Measurements from ENCODE around the gene FEM1B.

The FEM1B gene

DNA sequence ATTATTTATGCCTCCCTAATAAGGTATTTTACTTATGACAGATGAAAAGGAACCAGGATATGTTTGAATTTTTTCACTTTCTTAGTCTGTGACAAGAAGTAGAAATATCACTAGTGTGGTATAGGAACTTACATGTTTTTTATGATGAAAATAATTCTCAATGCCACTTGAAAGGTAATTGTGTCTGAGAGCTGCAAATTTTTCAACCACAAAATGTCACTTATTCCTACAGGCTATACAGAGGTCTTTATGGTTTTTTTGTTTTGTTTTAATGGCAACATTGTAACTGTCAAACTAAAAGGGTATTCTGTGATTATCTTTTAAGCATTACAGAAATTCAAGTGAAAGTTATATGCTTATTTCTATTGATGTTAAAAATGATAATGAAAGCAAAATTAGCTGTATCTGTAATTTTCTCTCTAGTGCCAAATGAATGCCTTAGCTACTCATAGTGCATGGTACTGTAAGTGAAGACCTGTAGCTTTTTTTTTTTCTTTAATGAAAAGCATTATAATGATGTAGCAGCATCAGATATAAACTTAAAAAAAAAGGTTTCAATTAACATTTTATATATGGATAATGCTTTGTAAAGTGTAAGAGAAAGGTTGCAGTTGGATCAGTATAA is 14.7 kb downstream of the FEM1B start:
- TF ChIP-seq, protein P1, sequence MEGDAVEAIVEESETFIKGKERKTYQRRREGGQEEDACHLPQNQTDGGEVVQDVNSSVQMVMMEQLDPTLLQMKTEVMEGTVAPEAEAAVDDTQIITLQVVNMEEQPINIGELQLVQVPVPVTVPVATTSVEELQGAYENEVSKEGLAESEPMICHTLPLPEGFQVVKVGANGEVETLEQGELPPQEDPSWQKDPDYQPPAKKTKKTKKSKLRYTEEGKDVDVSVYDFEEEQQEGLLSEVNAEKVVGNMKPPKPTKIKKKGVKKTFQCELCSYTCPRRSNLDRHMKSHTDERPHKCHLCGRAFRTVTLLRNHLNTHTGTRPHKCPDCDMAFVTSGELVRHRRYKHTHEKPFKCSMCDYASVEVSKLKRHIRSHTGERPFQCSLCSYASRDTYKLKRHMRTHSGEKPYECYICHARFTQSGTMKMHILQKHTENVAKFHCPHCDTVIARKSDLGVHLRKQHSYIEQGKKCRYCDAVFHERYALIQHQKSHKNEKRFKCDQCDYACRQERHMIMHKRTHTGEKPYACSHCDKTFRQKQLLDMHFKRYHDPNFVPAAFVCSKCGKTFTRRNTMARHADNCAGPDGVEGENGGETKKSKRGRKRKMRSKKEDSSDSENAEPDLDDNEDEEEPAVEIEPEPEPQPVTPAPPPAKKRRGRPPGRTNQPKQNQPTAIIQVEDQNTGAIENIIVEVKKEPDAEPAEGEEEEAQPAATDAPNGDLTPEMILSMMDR (conservative IDR thresholded peaks at IDR 0.05; ENCODE audit: low read depth, low read length): no peak

GRCh38 chr15:68292967-68293366 is 15.4 kb downstream of the FEM1B start:
- H3K4me3 ChIP-seq (ENCODE audit: low read length): no peak overlapping the region
- TF ChIP-seq, protein P1 (conservative IDR thresholded peaks at IDR 0.05; ENCODE audit: low read depth, low read length): no peak
- no peak for DNase-seq (ENCODE audit: low read depth)

More for the DNA sequence above, 14.7 kb downstream of the FEM1B start:
- no peak overlapping the region for H3K4me3 ChIP-seq (ENCODE audit: low read length)
- no peak for DNase-seq (ENCODE audit: low read depth)

GRCh38 chr15:68295014-68295805 is 17.7 kb downstream of the FEM1B start:
- TF ChIP-seq, protein P1 (conservative IDR thresholded peaks at IDR 0.05; ENCODE audit: low read depth, low read length): no peak
- DNase-seq (ENCODE audit: low read depth): no peak
- no peak overlapping the region for H3K4me3 ChIP-seq (ENCODE audit: low read length)

DNA sequence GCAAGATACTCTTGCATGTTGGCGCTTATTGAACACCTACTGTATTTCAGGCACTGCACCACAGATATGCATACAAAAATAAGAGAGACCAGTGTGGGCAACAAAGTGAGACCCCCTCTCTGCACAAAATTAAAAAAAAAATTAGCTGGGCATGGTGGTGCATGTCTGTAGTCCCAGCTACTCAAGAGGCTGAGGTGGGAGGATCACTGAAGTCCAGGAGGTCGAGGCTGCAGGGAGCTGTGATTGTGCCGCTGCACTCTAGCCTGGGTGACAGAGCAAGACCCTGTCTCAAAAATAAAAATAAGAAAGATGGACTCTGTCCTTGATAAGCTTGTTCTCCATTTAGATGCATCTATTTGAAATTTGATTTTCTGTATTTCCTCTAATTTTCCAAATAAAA is 20.8 kb downstream of the FEM1B start:
- H3K4me3 ChIP-seq (ENCODE audit: low read length): no peak overlapping the region
- TF ChIP-seq, protein P1 (conservative IDR thresholded peaks at IDR 0.05; ENCODE audit: low read depth, low read length): no peak
- no peak for DNase-seq (ENCODE audit: low read depth)

- no peak for DNase-seq (ENCODE audit: low read depth)
- no peak overlapping the region for H3K4me3 ChIP-seq (ENCODE audit: low read length)
- TF ChIP-seq, protein P1 (conservative IDR thresholded peaks at IDR 0.05; ENCODE audit: low read depth, low read length): no peak
These were observed 21.4 kb downstream of the FEM1B start for GRCh38 chr15:68298882-68299381.

GRCh38 chr15:68299436-68299835 is 21.9 kb downstream of the FEM1B start:
- DNase-seq (ENCODE audit: low read depth): no peak
- TF ChIP-seq, protein P1 (conservative IDR thresholded peaks at IDR 0.05; ENCODE audit: low read depth, low read length): no peak
- no peak overlapping the region for H3K4me3 ChIP-seq (ENCODE audit: low read length)

Data from retinal pigment epithelial cell (primary cell).